Measurements from ENCODE around the gene LGALS3.
A peak's percentile ranks its signal among the peaks of the same experiment; 100 is the strongest.

The LGALS3 gene

GRCh38 chr14:55192054-55192621, 63.1 kb downstream of the LGALS3 start:
- no peak for DNase-seq (ENCODE audit: low read depth, low spot score)
- in situ Hi-C loops (cut with HindIII; ENCODE audit: low sequenced_read_pairs) = no loop called here
- peak overlapping the region; percentile 92 for H3K4me3 ChIP-seq (ENCODE audit: low read depth, low read length)
- TF ChIP-seq, protein P1, sequence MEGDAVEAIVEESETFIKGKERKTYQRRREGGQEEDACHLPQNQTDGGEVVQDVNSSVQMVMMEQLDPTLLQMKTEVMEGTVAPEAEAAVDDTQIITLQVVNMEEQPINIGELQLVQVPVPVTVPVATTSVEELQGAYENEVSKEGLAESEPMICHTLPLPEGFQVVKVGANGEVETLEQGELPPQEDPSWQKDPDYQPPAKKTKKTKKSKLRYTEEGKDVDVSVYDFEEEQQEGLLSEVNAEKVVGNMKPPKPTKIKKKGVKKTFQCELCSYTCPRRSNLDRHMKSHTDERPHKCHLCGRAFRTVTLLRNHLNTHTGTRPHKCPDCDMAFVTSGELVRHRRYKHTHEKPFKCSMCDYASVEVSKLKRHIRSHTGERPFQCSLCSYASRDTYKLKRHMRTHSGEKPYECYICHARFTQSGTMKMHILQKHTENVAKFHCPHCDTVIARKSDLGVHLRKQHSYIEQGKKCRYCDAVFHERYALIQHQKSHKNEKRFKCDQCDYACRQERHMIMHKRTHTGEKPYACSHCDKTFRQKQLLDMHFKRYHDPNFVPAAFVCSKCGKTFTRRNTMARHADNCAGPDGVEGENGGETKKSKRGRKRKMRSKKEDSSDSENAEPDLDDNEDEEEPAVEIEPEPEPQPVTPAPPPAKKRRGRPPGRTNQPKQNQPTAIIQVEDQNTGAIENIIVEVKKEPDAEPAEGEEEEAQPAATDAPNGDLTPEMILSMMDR (IDR thresholded peaks at IDR 0.05; ENCODE audit: low read depth, low read length) = no peak

GRCh38 chr14:55194656-55195355, 65.8 kb downstream of the LGALS3 start:
- TF ChIP-seq, protein P1 (IDR thresholded peaks at IDR 0.05; ENCODE audit: low read depth, low read length) = no peak
- no peak for DNase-seq (ENCODE audit: low read depth, low spot score)
- in situ Hi-C loops (cut with HindIII; ENCODE audit: low sequenced_read_pairs) = no loop called here
- no peak overlapping the region for H3K4me3 ChIP-seq (ENCODE audit: low read depth, low read length)
